WTC11 (cell line): ENCODE data around the gene ELMO1. TPM values are rescaled to one million over a fixed set of nuclear protein-coding genes. Genes with fewer than 3 reads are reported as not detected.

ENCODE experiments used
- ATAC-seq: fragments of 200-7000 bp; cut with Tn5 transposase; 2 replicates; pipeline ENCODE4 v1.10.0; 2021; ENCODE audit warnings: mild to moderate bottlenecking, moderate library complexity
- CTCF ChIA-PET: fragments of 300-600 bp; sonication (Branson Sonifier 250); formaldehyde crosslinking; loops from one replicate; lab custom pipeline; 2021; ENCODE audit warnings: antibody characterized with exemption; lab: Charles Lee
- POLR2A ChIA-PET: fragments of 350-600 bp; sonication (Branson Sonifier 250); formaldehyde crosslinking; loops from one replicate; lab custom pipeline; 2021; ENCODE audit warnings: antibody characterized with exemption; lab: Charles Lee
- DNase-seq: peaks from one replicate; pipeline ENCODE4 v3.0.0; 2021; ENCODE audit warnings: low spot score
- H3K27ac Mint-ChIP-seq: 2 replicates; pipeline ENCODE4 v1.8.0; 2021; ENCODE audit warnings: mixed read lengths
- H3K27me3 Mint-ChIP-seq: 2 replicates; pipeline ENCODE4 v1.8.0; 2021; ENCODE audit warnings: low read depth, mild to moderate bottlenecking, moderate library complexity, mixed read lengths
- H3K36me3 Mint-ChIP-seq: 2 replicates; pipeline ENCODE4 v1.8.0; 2021; ENCODE audit warnings: mixed read lengths
- H3K4me1 Mint-ChIP-seq: 2 replicates; pipeline ENCODE4 v1.8.0; 2022; ENCODE audit warnings: mixed read lengths
- H3K4me3 Mint-ChIP-seq: 2 replicates; pipeline ENCODE4 v1.8.0; 2021; ENCODE audit warnings: mild to moderate bottlenecking, moderate library complexity, mixed read lengths
- H3K9me3 Mint-ChIP-seq: 2 replicates; pipeline ENCODE4 v1.8.0; 2021; ENCODE audit warnings: mixed read lengths
- ATF1 ChIP-seq: sonication (generic); formaldehyde crosslinking; IDR thresholded peaks from 2 replicates; pipeline ENCODE4 v1.8.1; 2023; ENCODE audit warnings: mild to moderate bottlenecking, moderate library complexity, missing genetic modification reagents
- CBFB ChIP-seq: sonication (generic); formaldehyde crosslinking; IDR thresholded peaks from 2 replicates; pipeline ENCODE4 v1.8.1; 2022; ENCODE audit warnings: mild to moderate bottlenecking, low read depth, missing genetic modification reagents
- ELF4 ChIP-seq: sonication (generic); formaldehyde crosslinking; IDR thresholded peaks from 2 replicates; pipeline ENCODE4 v1.8.1; 2022; ENCODE audit warnings: low read depth, mild to moderate bottlenecking, moderate library complexity, missing genetic modification reagents
- EMX1 ChIP-seq: fragments of 250-450 bp; sonication (Bioruptor Pico); IDR thresholded peaks from 2 replicates; pipeline ENCODE4 v1.8.0; 2021; ENCODE audit warnings: mild to moderate bottlenecking
- HMGA2 ChIP-seq: fragments of 250-450 bp; sonication (Bioruptor Pico); IDR thresholded peaks from 2 replicates; pipeline ENCODE4 v1.4.0; 2021; ENCODE audit warnings: mild to moderate bottlenecking, moderate library complexity
- IRF1 ChIP-seq: sonication (generic); formaldehyde crosslinking; IDR thresholded peaks from 2 replicates; pipeline ENCODE4 v1.8.0; 2023; ENCODE audit warnings: missing genetic modification reagents
- JUN ChIP-seq: sonication (generic); formaldehyde crosslinking; IDR thresholded peaks from 2 replicates; pipeline ENCODE4 v1.8.0; 2023; ENCODE audit warnings: mild to moderate bottlenecking, missing genetic modification reagents
- KAT7 ChIP-seq: sonication (generic); formaldehyde crosslinking; IDR thresholded peaks from 2 replicates; pipeline ENCODE4 v1.8.1; 2023; ENCODE audit warnings: missing genetic modification reagents, mild to moderate bottlenecking, borderline replicate concordance
- MAX ChIP-seq: sonication (generic); formaldehyde crosslinking; IDR thresholded peaks from 2 replicates; pipeline ENCODE4 v1.8.0; 2022; ENCODE audit warnings: mild to moderate bottlenecking, missing genetic modification reagents
- NFATC4 ChIP-seq: fragments of 250-450 bp; sonication (Bioruptor Pico); IDR thresholded peaks from 2 replicates; pipeline ENCODE4 v1.9.0; 2021; ENCODE audit warnings: mild to moderate bottlenecking
- NFYB ChIP-seq: sonication (generic); formaldehyde crosslinking; conservative IDR thresholded peaks from 2 replicates; pipeline ENCODE4 v1.8.0; 2022; ENCODE audit warnings: low read depth, missing genetic modification reagents
- NR2C2 ChIP-seq: sonication (generic); formaldehyde crosslinking; IDR thresholded peaks from 2 replicates; pipeline ENCODE4 v1.8.0; 2022; ENCODE audit warnings: mild to moderate bottlenecking, missing genetic modification reagents
- SMAD3 ChIP-seq: sonication (generic); formaldehyde crosslinking; IDR thresholded peaks from 2 replicates; pipeline ENCODE4 v1.8.0; 2022; ENCODE audit warnings: missing genetic modification reagents, mild to moderate bottlenecking, borderline replicate concordance
- USF2 ChIP-seq: sonication (generic); formaldehyde crosslinking; IDR thresholded peaks from 2 replicates; pipeline ENCODE4 v1.8.1; 2023; ENCODE audit warnings: mild to moderate bottlenecking, missing genetic modification reagents, moderate library complexity
- ZNF219 ChIP-seq: sonication (generic); formaldehyde crosslinking; IDR thresholded peaks from 2 replicates; pipeline ENCODE4 v1.8.0; 2023; ENCODE audit warnings: missing genetic modification reagents, mild to moderate bottlenecking, borderline replicate concordance
- ZNF232 ChIP-seq: sonication (generic); formaldehyde crosslinking; IDR thresholded peaks from 2 replicates; pipeline ENCODE4 v1.8.0; 2022; ENCODE audit warnings: mild to moderate bottlenecking, missing genetic modification reagents
- ZNF263 ChIP-seq: sonication (generic); formaldehyde crosslinking; IDR thresholded peaks from 2 replicates; pipeline ENCODE4 v1.8.1; 2022; ENCODE audit warnings: low read depth, mild to moderate bottlenecking, moderate library complexity, missing genetic modification reagents
- ZNF281 ChIP-seq: sonication (generic); formaldehyde crosslinking; IDR thresholded peaks from 2 replicates; pipeline ENCODE4 v1.8.0; 2023; ENCODE audit warnings: mild to moderate bottlenecking, missing genetic modification reagents
- ZNF416 ChIP-seq: fragments of 250-450 bp; sonication (Bioruptor Pico); IDR thresholded peaks from 2 replicates; pipeline ENCODE4 v1.9.0; 2021; ENCODE audit warnings: mild to moderate bottlenecking, inconsistent platforms
- ZNF425 ChIP-seq: fragments of 250-450 bp; sonication (Bioruptor Pico); conservative IDR thresholded peaks from 2 replicates; pipeline ENCODE4 v1.9.0; 2021; ENCODE audit warnings: mild to moderate bottlenecking
- total RNA-seq: library from RNA; stranded (reverse); gene quantifications from 3 replicates; pipeline ENCODE4 v1.2.3, GENCODE V29; 2021
- TF ChIP-seq, protein P1 (sequence below): sonication (generic); formaldehyde crosslinking; IDR thresholded peaks from 2 replicates; pipeline ENCODE4 v1.8.1; 2022; ENCODE audit warnings: low read depth, missing genetic modification reagents, borderline replicate concordance
- TF ChIP-seq, protein P2 (sequence below): sonication (generic); formaldehyde crosslinking; IDR thresholded peaks from 2 replicates; pipeline ENCODE4 v1.8.0; 2022; ENCODE audit warnings: mild to moderate bottlenecking, missing genetic modification reagents
- TF ChIP-seq, protein P3 (sequence below): sonication (generic); formaldehyde crosslinking; IDR thresholded peaks from 2 replicates; pipeline ENCODE4 v1.8.0; 2022; ENCODE audit warnings: mild to moderate bottlenecking, missing genetic modification reagents

Gene ELMO1
- total RNA-seq, 1 experiment from 2014 or later, result 19.4 TPM

DNA sequence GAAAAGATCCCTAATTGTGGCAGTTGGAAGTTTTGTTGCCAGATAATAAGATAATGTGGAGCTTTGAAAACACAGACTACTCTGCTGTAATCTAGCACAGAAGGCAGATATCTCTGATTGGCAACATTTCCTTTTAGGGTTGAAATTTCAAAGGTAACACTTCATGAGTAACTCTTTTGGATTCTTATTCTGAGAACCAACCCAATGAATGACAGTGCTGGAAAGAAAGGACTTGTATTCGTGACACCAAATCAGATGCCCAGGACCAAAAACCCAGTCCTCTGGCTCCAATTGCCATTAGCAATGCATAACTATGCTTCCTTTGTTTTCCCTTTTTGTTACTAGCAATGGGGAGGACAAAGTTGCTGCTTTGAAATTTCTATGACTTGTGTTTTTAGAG lies 41.0 kb upstream of the ELMO1 start:
- DNase-seq, result no peak
- CTCF ChIA-PET, result no interaction called here
- POLR2A ChIA-PET, result no interaction called here
- Mint-ChIP-seq H3K4me1 (peaks cover 48% of the 10 kb centered on the region), H3K36me3 (peaks cover 20% of the 10 kb centered on the region), H3K27ac (peak overlapping the region; percentile 70)
- no peak for TF ChIP-seq JUN (CRISPR knock-in tag)
- no peak for TF ChIP-seq IRF1 (CRISPR knock-in tag)
- TF ChIP-seq ATF1 (CRISPR knock-in tag), result no peak
- TF ChIP-seq ELF4 (CRISPR knock-in tag), result no peak
- TF ChIP-seq NR2C2, result no peak
- TF ChIP-seq CBFB (CRISPR knock-in tag), result no peak
- no peak for TF ChIP-seq ZNF425
- TF ChIP-seq, protein P1, sequence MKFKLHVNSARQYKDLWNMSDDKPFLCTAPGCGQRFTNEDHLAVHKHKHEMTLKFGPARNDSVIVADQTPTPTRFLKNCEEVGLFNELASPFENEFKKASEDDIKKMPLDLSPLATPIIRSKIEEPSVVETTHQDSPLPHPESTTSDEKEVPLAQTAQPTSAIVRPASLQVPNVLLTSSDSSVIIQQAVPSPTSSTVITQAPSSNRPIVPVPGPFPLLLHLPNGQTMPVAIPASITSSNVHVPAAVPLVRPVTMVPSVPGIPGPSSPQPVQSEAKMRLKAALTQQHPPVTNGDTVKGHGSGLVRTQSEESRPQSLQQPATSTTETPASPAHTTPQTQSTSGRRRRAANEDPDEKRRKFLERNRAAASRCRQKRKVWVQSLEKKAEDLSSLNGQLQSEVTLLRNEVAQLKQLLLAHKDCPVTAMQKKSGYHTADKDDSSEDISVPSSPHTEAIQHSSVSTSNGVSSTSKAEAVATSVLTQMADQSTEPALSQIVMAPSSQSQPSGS (CRISPR knock-in tag), result no peak
- no peak for TF ChIP-seq ZNF416 (CRISPR knock-in tag)
- no peak for TF ChIP-seq EMX1 (CRISPR knock-in tag)
- TF ChIP-seq ZNF263 (CRISPR knock-in tag), result no peak
- no peak for TF ChIP-seq KAT7
- TF ChIP-seq, protein P2, sequence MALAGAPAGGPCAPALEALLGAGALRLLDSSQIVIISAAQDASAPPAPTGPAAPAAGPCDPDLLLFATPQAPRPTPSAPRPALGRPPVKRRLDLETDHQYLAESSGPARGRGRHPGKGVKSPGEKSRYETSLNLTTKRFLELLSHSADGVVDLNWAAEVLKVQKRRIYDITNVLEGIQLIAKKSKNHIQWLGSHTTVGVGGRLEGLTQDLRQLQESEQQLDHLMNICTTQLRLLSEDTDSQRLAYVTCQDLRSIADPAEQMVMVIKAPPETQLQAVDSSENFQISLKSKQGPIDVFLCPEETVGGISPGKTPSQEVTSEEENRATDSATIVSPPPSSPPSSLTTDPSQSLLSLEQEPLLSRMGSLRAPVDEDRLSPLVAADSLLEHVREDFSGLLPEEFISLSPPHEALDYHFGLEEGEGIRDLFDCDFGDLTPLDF (CRISPR knock-in tag), result no peak
- TF ChIP-seq, protein P3, sequence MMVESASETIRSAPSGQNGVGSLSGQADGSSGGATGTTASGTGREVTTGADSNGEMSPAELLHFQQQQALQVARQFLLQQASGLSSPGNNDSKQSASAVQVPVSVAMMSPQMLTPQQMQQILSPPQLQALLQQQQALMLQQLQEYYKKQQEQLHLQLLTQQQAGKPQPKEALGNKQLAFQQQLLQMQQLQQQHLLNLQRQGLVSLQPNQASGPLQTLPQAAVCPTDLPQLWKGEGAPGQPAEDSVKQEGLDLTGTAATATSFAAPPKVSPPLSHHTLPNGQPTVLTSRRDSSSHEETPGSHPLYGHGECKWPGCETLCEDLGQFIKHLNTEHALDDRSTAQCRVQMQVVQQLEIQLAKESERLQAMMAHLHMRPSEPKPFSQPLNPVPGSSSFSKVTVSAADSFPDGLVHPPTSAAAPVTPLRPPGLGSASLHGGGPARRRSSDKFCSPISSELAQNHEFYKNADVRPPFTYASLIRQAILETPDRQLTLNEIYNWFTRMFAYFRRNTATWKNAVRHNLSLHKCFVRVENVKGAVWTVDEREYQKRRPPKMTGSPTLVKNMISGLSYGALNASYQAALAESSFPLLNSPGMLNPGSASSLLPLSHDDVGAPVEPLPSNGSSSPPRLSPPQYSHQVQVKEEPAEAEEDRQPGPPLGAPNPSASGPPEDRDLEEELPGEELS (CRISPR knock-in tag), result no peak
- TF ChIP-seq, all 79 proteins: peak for 0
- no peak overlapping the region for H3K4me3 Mint-ChIP-seq
- H3K27me3 Mint-ChIP-seq, result peaks cover 3% of the 10 kb centered on the region; the same call in 1 of the 2 replicates
- ATAC-seq, result no peak
- H3K9me3 Mint-ChIP-seq, result peaks cover 16% of the 10 kb centered on the region

DNA sequence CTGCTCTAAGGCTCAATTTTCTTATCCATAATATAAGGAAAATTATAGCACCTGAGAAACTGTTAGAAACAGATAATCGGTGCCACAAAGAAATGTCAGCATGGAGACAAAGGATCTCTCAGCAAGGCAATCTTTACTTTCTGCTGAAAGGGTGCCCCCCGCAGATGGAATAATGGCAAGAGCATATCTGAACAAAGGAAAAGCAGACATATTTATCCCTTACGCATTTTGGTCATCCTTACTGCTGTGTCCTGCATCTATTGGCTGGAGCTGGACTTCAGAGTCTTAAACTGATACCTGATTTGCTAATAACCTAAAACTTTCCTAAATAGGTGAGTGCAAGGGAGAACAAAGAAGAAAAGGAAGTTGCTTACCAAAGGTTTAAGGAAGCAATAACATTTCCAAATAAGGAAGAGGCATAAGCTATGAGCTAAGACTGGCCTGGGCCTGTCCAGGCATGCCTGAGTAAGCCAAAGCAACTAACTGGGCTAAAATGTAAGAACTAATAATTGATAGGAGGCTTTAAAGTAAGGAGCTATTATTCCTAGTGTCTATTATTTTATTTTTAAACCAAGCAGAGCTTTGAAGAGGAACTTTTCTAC lies 39.6 kb upstream of the ELMO1 start:
- Mint-ChIP-seq H3K27me3 (peaks cover 3% of the 10 kb centered on the region; the same call in 1 of the 2 replicates), H3K9me3 (peaks cover 16% of the 10 kb centered on the region), H3K4me3 (no peak overlapping the region), H3K27ac (peak overlapping the region; percentile 66), H3K4me1 (peaks cover 34% of the 10 kb centered on the region), H3K36me3 (peaks cover 20% of the 10 kb centered on the region)
- ChIA-PET POLR2A (no interaction called here), CTCF (interaction anchor here (1.5 kb wide), 1 partner anchor 252 kb away, joined by 3 read pairs; no protein-coding TSS in a partner anchor)
- DNase-seq, result no peak
- no peak for ATAC-seq
- TF ChIP-seq ZNF219 (CRISPR knock-in tag), result no peak
- no peak for TF ChIP-seq NFATC4
- no peak for TF ChIP-seq MAX (CRISPR knock-in tag)
- no peak for TF ChIP-seq IRF1 (CRISPR knock-in tag)
- TF ChIP-seq USF2 (CRISPR knock-in tag), result no peak
- TF ChIP-seq HMGA2 (CRISPR knock-in tag), result no peak
- no peak for TF ChIP-seq ZNF232 (CRISPR knock-in tag)
- TF ChIP-seq SMAD3, result no peak
- TF ChIP-seq ZNF281 (CRISPR knock-in tag), result no peak
- TF ChIP-seq CBFB (CRISPR knock-in tag), result no peak
- TF ChIP-seq NFYB (CRISPR knock-in tag), result no peak
